K562 (cell line): ENCODE data around the gene VRK1. TPM values are rescaled to one million over a fixed set of nuclear protein-coding genes. Genes with fewer than 3 reads are reported as not detected.

Experiments used
- ATAC-seq: fragments of 200-7000 bp; cut with Tn5 transposase; 3 replicates; pipeline ENCODE4 v1.9.1; 2020; ENCODE audit warnings: moderate library complexity
- BruUV-seq: library from RNA; stranded (reverse); fragments of 400-500 nt; replicated peaks from 2 replicates; lab custom pipeline; 2021; lab: Mats Ljungman, UMichigan
- CTCF ChIA-PET: fragments of 300-600 bp; formaldehyde crosslinking; extraction: SDS; loops from one replicate; lab custom pipeline; 2021; ENCODE audit warnings: low intra/inter-chr PET ratio; lab: Yijun Ruan, JAX
- POLR2A ChIA-PET: fragments of 300-600, 350-650 bp; sonication (Branson Sonifier 250); formaldehyde crosslinking; extraction: SDS; loops from one replicate; lab custom pipeline; 2021; ENCODE audit warnings: antibody characterized with exemption, inconsistent platforms; lab: Yijun Ruan, JAX
- DNase-seq, 4 experiments: peaks; one replicate each; pipeline versions ENCODE4 v3.0.0 to v3.0.0-alpha.2; 2011 to 2018; ENCODE audit warnings: low spot score in 3 of 4, mixed read lengths in 3 of 4; ENCODE audit errors: extremely low read depth in 1 of 4
- FAIRE-seq: peaks from 2 replicates; lab custom pipeline; 2011; peaks lifted over from hg19 to GRCh38; lab: Jason Lieb, UNC
- H2AFZ ChIP-seq: 2 replicates; pipeline ENCODE4 v1.6.0; 2011; ENCODE audit warnings: low read depth, low read length, control low read depth, inconsistent platforms
- H3K27ac ChIP-seq: fragments of 200-600 bp; 3 replicates; pipeline ENCODE4 v1.8.0; 2011; ENCODE audit warnings: low read depth, mild to moderate bottlenecking, control low read depth, inconsistent platforms, low read length, moderate library complexity, mixed read lengths; ENCODE audit errors: extremely low read depth
- H3K27me3 ChIP-seq, 2 experiments: fragments of 300-600 bp in 1 of 2; 2 replicates in 1 of 2; 3 replicates in 1 of 2; pipeline versions ENCODE4 v1.6.0 to v1.8.0; 2011; ENCODE audit warnings: inconsistent platforms in 2 of 2, low read length in 2 of 2, mild to moderate bottlenecking in 1 of 2, mixed read lengths in 1 of 2, moderate library complexity in 1 of 2; ENCODE audit not compliant: control insufficient read depth in 2 of 2, insufficient read depth in 2 of 2
- H3K36me3 ChIP-seq: fragments of 300-600 bp; 3 replicates; pipeline ENCODE4 v1.8.0; 2011; ENCODE audit warnings: mild to moderate bottlenecking, low read length, inconsistent platforms; ENCODE audit not compliant: control insufficient read depth, insufficient read depth
- H3K4me1 ChIP-seq, 2 experiments: fragments of 200-600 bp in 1 of 2; replicated peaks in 1 of 2; 2 replicates in 1 of 2; 3 replicates in 1 of 2; pipeline versions ENCODE4 v1.5.1 to v1.8.0; 2011; ENCODE audit warnings: inconsistent platforms in 2 of 2, low read length in 2 of 2, mild to moderate bottlenecking in 1 of 2, mixed read lengths in 1 of 2, moderate library complexity in 1 of 2; ENCODE audit not compliant: control insufficient read depth in 2 of 2, insufficient read depth in 2 of 2
- H3K4me2 ChIP-seq: 2 replicates; pipeline ENCODE4 v1.6.1; 2011; ENCODE audit warnings: low read length, control low read depth, inconsistent platforms, mixed read lengths; ENCODE audit not compliant: insufficient read depth
- H3K4me3 ChIP-seq: fragments of 200-600 bp; sonication (generic), shearing (Covaris generic); 2 replicates; pipeline ENCODE4 v1.5.1; 2016; ENCODE audit warnings: control low read depth, inconsistent platforms
- H3K79me2 ChIP-seq: fragments of 200-600 bp; 3 replicates; pipeline ENCODE4 v1.8.0; 2011; ENCODE audit warnings: low read length, inconsistent platforms; ENCODE audit not compliant: control insufficient read depth, insufficient read depth
- H3K9ac ChIP-seq, 2 experiments: 2 replicates each; pipeline versions ENCODE4 v1.6.0 to v1.6.1; 2011; ENCODE audit warnings: low read depth in 2 of 2, low read length in 2 of 2, control low read depth in 1 of 2, inconsistent platforms in 1 of 2, mild to moderate bottlenecking in 1 of 2, mixed read lengths in 1 of 2; ENCODE audit not compliant: insufficient read depth in 1 of 2
- H3K9me1 ChIP-seq: one replicate; pipeline ENCODE4 v1.6.0; 2011; ENCODE audit warnings: inconsistent platforms, mild to moderate bottlenecking, low read length, moderate library complexity; ENCODE audit not compliant: control insufficient read depth, insufficient read depth
- H3K9me3 ChIP-seq: replicated peaks from 2 replicates; pipeline ENCODE4 v1.5.1; 2011; ENCODE audit warnings: low read depth, low read length, inconsistent platforms; ENCODE audit not compliant: control insufficient read depth, insufficient read depth
- H4K20me1 ChIP-seq: replicated peaks from 2 replicates; pipeline ENCODE4 v1.6.1; 2011; ENCODE audit warnings: low read length, inconsistent platforms, mixed read lengths; ENCODE audit not compliant: control insufficient read depth, insufficient read depth
- HOXB6 ChIP-seq: fragments of 250-450 bp; sonication (Bioruptor Pico); IDR thresholded peaks from 2 replicates; pipeline ENCODE4 v1.5.1; 2022; ENCODE audit warnings: mild to moderate bottlenecking, borderline replicate concordance
- KAT7 ChIP-seq: sonication (generic); formaldehyde crosslinking; IDR thresholded peaks from 2 replicates; pipeline ENCODE4 v1.8.0; 2022; ENCODE audit warnings: missing genetic modification reagents, mild to moderate bottlenecking, borderline replicate concordance
- LCOR ChIP-seq: sonication (generic); formaldehyde crosslinking; IDR thresholded peaks from 2 replicates; pipeline ENCODE4 v1.8.0; 2022; ENCODE audit warnings: mild to moderate bottlenecking, missing genetic modification reagents
- MLLT1 ChIP-seq, 2 experiments: fragments of 450-650 bp; IDR thresholded peaks; 2 replicates each; pipeline ENCODE4 v1.6.1; 2016
- NFYB ChIP-seq: IDR thresholded peaks from 2 replicates; pipeline ENCODE4 v1.6.1; 2011; ENCODE audit warnings: mild to moderate bottlenecking, moderate library complexity; ENCODE audit not compliant: insufficient read length; ENCODE audit errors: extremely low read depth
- POLR3G ChIP-seq: IDR thresholded peaks from 2 replicates; pipeline ENCODE4 v1.6.1; 2011; ENCODE audit not compliant: insufficient read length, insufficient replicate concordance; ENCODE audit errors: extremely low read depth
- USF2 ChIP-seq: sonication (generic); formaldehyde crosslinking; IDR thresholded peaks from 2 replicates; pipeline ENCODE4 v1.5.0; 2020; ENCODE audit warnings: missing genetic modification reagents
- ZNF644 ChIP-seq: fragments of 200-800 bp; sonication (Bioruptor generic); IDR thresholded peaks from 2 replicates; pipeline ENCODE4 v1.6.1; 2016; ENCODE audit warnings: low read depth, missing genetic modification characterization, missing compliant biosample characterization
- WGBS: fragments of 100-300 bp; shearing (Covaris generic); methylation state at CpG from one replicate; pipeline ENCODE4 v1.1.6; 2016; ENCODE audit warnings: low coverage, mixed read lengths; ENCODE audit not compliant: insufficient coverage; ENCODE audit errors: missing lambda C conversion rate; 5-methylcytosine and 5-hydroxymethylcytosine counted together
- in situ Hi-C: fragments of 300-500 bp; cut with MboI; formaldehyde crosslinking; loops from 4 replicates; pipeline ENCODE4 v1.15.0; 2018; ENCODE audit warnings: inconsistent platforms, mixed read lengths
- intact Hi-C: fragments of 100-400 bp; cut with micrococcal nuclease; formaldehyde crosslinking; loops from 2 replicates; pipeline ENCODE4 v1.14.2; 2022
- polyA plus RNA-seq, 8 experiments: library from polyadenylated mRNA; depleted of rRNA in 4 of 8; stranded (reverse) in 5 of 8; unstranded in 3 of 8; fragments of >200 nt; fragmentation: Nextera tagmentation in 2 of 8; fragmentation: Illumina TruSeq in 1 of 8; extraction: Ambion mirVana in 2 of 8; extraction: Trizol in 1 of 8; gene quantifications; 2 replicates each; pipeline versions ENCODE4 v1.2.1 to v1.2.3, GENCODE V29; 2011 to 2014; ENCODE audit warnings: inconsistent platforms in 1 of 8, missing spikeins in 1 of 8
- total RNA-seq, 7 experiments: library from RNA; depleted of rRNA in 6 of 7; stranded (reverse); fragments of >200 nt in 6 of 7; fragmentation: Illumina TruSeq in 2 of 7; extraction: Trizol in 2 of 7; gene quantifications; 2 replicates each; pipeline versions ENCODE4 v1.2.1 to v1.2.3, GENCODE V29; 2011 to 2021; ENCODE audit warnings: low replicate concordance in 1 of 7

VRK1 gene
- total and polyA plus RNA-seq, 9 of the 15 experiments (the other 6 are each of a cell fraction or from before 2014, with no cell fraction given): 83.6 to 177 (median 116) TPM

GRCh38 chr14:96780500-96780899 lies 16.7 kb upstream of the VRK1 start:
- ATAC-seq (no peak), FAIRE-seq (no peak), DNase-seq (no peak)
- ChIA-PET POLR2A (interaction anchor here (0.5 to 1.1 kb wide), 2 partner anchors 70 to 1007 kb away, joined by 3 read pairs; no protein-coding TSS in a partner anchor), CTCF (interaction anchor here (0.6 kb wide), 1 partner anchor 25 kb away, joined by 3 read pairs; no protein-coding TSS in a partner anchor)
- peaks cover 28 to 31% of the 10 kb centered on the region in 2 experiments for H3K27me3 ChIP-seq
- H3K79me2 ChIP-seq: no peaks in the 10 kb centered on the region
- H3K4me2 ChIP-seq: no peak overlapping the region
- no peaks in the 10 kb centered on the region for H3K9me1 ChIP-seq
- no peak overlapping the region for H3K9ac ChIP-seq
- no peak overlapping the region for H2AFZ ChIP-seq
- intact Hi-C loops (no loop called here), in situ Hi-C loops (no loop called here)
- no peaks in the 10 kb centered on the region for H3K9me3 ChIP-seq
- H3K4me3 ChIP-seq: no peak overlapping the region
- H3K4me1 ChIP-seq: no peaks in the 10 kb centered on the region
- BruUV-seq: no TSS peak
- no peaks in the 10 kb centered on the region for H4K20me1 ChIP-seq
- no peak for TF ChIP-seq POLR3G
- peak; percentile 39 for TF ChIP-seq NFYB
- no peak for TF ChIP-seq ZNF644 (tag)
- no peak for TF ChIP-seq LCOR (CRISPR knock-in tag)
- no peak for TF ChIP-seq HOXB6 (CRISPR knock-in tag)
- peak; percentile 57 for TF ChIP-seq USF2 (CRISPR knock-in tag)
- no peak for TF ChIP-seq MLLT1 (IDR thresholded peaks at IDR 0.05)
- no peak for TF ChIP-seq KAT7 (CRISPR knock-in tag)
- no peak overlapping the region for H3K27ac ChIP-seq
- H3K36me3 ChIP-seq: no peaks in the 10 kb centered on the region
- 3% methylated on average over 3 of the region's 3 CpGs for WGBS
